ENCODE results near the gene PHF2.
A peak's percentile ranks its signal among the peaks of the same experiment; 100 is the strongest.

The PHF2 gene

GRCh38 chr9:93587651-93588347 lies 11.4 kb downstream of the PHF2 start:
- no peak for DNase-seq

DNA sequence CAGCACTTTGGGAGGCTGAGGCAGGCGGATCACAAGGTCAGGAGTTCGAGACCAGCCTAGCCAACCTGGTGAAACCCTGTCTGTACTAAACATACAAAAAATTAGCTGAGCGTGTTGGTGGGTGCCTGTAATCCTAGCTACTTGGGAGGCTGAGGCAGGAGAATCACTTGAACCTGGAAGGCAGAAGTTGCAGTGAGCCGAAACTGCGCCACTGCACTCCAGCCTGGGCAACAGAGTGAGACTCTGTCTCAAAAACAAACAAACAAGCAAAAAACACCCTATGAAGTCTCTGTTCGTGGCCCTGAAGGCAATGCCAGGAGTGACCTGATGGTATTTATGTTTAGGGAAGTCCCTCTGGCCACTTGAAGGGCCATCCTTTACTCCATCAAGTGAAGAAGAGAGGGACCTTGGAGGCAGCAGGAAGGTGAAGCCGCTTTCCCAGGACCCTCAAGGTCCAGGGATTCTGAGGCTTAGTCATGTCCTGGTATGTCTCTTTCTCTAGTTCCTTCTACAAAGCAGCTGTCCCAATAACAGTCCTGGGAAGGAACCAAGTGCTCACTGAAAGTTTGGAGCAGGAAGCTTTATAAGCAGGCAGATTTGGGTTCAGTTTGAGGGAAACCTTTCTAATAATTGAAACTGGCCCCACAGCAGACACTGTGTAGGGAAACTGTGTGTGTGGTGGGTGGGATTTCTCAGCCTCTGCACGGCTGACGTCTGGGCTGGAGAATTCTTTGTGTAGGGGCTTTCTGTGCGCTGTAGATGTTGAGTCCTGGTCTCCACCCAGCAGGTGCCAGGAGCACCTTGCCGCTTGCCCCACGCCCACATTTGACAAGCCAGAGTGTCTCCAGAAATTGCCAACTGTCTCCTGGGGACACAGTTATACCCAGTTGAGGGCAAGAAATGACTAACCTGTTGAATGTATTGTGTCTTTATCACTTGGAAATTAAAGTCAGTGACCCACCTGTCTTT lies 12.5 kb downstream of the PHF2 start:
- DNase-seq: no peak

DNA sequence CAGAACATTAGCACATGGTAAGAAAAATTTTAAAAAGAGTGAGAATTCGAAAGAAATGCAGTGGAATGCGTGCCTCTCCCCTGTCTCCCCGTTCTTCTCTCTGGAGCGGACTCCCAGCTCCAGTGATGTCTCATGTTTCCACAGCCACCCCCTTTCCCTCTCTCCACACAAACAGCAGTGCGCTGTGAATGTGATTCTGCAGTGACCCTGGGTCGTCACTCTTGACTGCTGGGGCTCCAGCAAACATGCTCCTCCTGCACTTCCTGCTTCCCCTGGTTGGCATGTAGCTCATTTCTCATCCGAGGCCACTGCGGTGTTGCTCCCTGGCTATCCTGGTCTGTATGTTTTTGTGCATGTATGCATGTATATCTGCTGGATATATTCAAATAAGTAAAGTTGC lies 13.3 kb downstream of the PHF2 start:
- DNase-seq: no peak

- DNase-seq: no peak
These were observed 14.3 kb downstream of the PHF2 start for GRCh38 chr9:93590609-93591234.

DNA sequence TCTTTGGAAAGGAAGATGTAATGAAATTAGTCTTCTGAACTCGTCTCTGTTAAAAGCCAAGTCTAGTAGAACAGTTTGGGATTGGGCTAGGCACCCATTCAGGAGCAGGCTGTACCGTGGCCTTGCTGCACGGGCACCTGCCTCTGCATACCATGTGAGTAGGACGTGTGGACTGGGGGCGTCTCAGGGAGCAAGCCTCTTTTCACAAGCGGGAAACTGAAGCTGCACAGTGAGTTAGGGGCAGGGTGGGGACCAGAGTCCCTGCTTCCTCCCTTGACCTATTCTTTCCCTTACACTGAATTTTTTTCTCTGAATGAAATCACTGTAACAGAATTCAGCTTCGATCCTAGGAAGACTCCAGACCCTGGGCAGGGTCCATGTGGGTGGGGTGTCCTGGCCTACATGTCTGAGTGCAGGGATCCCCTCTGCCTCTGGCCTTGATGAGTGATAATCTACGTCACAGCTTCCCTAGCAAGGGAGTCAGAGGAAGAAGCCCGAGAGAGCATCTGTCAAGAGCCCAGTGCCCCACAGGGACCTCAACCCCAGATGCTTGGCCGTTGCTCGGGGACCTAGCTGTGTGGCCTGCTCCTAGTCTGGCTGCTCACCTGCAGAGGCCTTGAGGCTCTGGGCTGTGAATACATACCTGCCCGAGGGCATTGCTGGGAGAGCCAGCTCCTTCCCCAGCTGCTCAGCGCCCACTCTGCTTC lies 15.1 kb downstream of the PHF2 start:
- no peak for DNase-seq

DNA sequence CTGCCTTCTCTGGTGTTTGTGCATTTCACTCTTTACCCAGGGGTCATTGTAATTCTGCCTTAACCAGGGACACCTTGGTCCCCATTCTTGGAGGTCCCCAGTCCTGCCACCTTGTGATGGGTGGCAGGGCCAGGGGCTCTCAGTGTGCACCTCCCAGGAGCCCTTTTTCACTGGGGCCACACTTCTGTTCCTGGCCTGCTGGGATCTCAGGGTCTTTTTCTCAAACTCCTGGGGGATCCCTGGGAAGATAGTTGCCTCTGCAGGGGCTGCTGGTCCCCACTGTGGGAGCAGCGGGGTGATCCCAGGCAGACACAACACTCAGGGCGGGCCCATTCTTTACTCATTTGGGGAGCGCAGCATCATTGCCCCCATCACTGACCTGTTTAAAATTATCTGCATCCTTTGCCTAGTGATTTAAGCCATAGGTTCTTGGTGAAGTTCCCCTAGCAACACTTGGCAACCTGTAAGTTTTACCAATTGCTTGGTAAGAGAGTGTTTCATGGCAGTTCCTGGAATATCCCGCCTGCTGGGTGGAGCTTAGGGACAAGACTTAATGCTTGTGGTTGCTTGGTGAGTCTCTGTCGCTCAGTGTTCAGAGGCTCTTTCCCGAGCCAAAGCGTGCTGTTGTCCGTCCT lies 15.7 kb downstream of the PHF2 start:
- no peak for DNase-seq

DNA sequence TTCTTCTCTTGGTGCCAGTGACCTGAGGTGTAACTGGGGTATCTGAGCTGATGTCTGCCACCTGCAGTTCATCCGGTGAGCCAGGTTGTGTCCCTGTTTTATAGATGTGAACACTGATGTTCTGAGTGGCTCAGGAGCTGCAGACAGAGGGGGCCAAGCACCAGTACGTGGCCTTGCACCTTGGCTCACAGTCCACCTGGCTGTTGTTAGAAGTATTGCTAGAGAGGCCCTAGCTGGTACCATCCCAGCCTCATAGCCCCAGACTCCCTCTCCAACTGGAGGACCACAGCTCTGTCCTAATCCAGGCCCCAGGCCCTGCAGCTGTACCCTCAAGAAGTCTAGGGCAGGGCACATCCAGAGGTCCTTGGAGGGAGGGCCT lies 16.2 kb downstream of the PHF2 start:
- peak; percentile 52 for DNase-seq

GRCh38 chr9:93593144-93593658 lies 16.8 kb downstream of the PHF2 start:
- no peak for DNase-seq

- DNase-seq: no peak
These were observed 17.8 kb downstream of the PHF2 start for GRCh38 chr9:93594041-93594756.

DNA sequence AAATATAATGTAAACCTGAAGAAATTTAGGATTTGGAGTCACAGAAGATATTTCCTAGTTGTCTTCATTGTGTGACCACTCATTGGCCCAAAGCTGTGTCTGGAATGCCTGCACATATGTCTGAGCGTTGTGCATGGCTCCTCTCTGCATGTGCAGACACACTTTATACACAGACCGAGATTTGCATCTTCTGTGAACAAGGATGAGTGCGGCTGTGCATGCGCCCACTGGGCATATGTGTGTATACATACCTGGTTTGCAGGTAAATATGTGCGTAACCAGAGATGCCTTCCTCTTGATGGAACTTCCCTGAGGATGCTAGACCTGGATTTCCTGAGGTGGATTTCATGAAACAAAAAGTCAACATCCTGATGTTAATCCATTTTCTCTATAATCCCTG lies 19.1 kb downstream of the PHF2 start:
- DNase-seq: no peak

DNA sequence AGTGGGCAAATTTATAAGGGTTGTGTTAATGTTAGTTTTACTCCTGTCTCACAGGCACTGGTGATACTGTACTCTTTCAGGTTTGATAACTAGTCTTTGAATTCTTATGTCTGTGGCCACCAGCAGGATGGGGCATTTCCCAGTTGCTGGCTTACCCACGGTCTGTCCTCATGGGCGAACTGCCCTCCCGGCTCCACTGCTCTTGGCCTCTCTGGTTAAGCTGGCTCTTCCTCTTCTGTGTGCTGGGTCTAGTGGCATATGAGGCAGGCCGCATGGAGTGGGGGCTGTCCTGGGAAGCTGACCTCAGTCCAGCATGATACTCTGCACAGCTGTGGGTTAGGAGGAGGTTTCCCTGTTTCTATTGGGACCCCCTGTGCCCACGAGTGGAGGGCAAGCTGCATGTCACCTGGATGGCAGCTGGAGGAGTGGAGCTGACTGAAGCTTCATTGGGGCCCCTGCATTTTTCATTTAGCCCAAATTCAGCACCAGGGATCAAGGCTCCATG lies 19.5 kb downstream of the PHF2 start:
- DNase-seq: no peak

GRCh38 chr9:93596399-93596798 lies 20.0 kb downstream of the PHF2 start:
- DNase-seq: no peak

DNA sequence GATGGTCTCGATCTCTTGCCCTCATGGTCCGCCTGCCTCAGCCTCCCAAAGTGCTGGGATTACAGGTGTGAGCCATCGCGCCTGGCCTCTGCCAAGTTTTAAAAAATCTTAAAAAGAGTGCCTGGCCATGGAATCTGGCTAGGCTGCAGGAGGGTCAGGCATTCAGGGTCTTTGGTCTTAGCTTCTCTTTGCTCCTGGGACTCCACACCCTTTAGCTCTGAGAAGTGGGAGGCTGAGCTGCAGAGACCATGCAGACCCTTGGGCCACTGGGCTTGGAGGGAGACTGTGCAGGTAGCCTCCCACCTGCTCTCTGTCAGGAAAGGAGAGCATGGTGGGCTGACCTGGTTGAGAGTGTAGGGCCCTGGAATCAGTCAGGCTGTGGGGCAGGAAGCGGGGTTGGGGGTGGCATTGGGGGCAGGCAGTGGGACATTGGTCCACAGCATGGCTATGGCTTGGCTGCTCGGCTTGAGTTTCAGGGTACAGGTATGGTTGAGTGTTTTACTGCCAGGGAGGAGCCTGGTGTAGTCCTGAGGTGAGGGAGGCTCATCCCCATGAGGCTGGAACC lies 20.8 kb downstream of the PHF2 start:
- no peak for DNase-seq

DNA sequence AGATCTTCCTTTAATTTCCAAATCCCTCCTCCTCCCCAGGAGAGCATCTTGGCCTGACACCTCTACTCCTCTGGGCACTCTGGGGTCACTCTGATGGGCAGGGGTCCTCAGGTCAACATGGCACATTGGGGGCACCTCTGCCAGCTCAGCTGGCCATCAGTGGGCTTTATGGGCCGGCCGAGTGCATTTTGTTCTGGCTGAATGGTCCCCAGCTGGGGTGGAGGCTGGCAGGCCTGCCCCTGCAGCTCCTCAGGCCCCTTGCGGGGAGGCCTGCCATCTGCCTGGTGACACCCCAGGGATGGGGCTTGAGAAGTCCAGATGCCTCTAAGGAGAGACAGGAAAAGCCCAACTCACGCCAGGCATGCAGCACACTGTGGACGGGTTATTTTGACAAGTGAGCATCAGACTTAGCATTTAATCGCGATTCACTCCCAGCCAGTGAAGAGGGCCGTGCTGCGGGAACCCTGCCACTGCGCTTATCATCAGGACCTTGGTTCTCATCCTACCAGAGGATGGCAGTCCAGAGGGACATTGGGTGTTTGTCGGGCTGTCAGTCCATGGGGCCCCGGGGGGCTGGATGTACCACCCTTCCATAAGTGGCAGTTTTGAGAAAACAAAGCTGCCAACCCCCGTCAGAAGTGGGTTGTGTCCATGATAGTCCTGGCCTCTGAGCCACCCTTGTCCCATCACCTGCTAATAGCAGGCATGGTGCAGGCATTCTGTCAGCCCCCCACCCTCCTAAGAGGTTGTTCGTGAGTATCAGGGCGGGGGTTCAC lies 21.7 kb downstream of the PHF2 start:
- DNase-seq: no peak

GRCh38 chr9:93598647-93599241 lies 22.4 kb downstream of the PHF2 start:
- no peak for DNase-seq

DNA sequence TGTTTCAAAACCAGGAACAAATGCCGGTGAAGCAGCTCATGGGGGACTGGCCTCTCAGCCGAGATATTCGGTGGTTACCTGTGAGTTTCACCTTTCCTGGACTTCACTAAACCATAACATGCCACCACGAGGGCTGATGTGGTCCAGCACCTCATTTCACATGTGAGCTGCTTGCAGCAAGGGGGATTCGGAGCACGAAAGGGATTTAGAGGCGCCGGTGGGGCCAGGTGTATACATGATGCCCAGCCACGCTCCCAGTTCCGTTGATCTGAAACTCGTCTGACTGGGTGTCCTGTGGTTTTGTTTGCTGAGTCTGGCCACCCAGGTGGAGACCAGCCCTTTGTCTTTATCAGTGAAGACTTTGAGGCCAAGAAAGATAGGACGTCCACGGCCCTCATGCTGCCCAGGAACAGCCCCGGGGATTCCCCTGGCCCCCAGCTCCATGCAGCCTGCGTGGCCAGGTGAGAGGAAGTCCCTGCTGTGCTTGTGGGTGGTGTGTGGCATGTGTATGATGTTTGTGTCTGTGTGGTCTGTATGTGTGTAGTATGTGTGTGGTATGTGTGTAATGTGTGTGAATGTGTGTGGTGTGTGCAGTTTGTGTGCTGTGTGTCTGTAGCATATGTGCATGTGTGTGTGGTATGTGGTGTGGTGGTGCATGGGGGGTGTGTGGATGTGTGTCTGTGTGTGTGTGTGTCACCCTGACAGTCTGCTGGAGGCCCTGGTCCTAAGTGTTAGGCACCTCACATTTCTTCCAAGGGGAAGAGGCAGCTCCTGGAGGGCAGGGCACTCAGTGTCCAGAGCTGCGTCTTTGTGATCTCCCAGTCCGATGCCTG lies 23.4 kb downstream of the PHF2 start:
- DNase-seq: peak; percentile 27

DNA sequence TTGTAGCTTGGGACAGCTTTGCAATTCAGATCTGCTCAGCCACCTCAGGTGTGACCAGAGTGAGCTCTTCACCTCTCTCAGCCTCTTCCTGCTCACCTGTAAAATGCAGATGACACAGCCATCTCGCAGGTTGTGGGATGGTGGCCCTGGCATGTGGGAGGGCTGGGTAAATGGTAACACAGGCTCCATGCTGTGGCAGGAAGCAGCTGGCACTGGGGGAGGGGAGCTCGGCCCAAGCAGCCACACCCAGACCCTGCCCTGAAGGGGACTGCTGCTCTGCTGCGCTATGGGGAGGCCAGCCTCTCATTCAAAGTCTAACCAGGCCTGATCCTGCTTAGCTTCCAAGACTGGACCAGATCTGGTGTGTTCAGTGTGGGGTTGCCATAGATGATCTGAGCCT lies 24.1 kb downstream of the PHF2 start:
- DNase-seq: peak; percentile 85

GRCh38 chr9:93601063-93601462 lies 24.7 kb downstream of the PHF2 start:
- no peak for DNase-seq

DNA sequence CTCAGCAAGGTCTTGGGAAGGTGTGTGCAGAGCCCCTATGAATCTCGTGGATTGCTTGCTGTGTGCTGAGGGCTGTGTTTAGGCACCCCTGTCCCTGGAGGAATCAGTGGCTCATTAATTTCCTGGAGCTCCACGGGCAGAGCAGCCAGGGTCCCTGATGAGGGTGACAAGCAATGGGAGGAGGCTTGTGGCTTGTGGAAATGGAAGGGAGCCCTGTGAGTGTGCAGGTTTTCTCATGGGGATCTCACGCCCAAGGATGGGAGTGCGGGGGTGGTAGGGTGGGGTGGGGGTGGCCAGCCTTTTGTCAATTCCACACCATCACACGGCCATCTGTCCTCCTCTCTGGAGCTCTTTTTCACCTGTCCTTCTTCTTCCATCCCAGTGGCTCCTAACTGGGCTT lies 25.3 kb downstream of the PHF2 start:
- DNase-seq: no peak
